ENCODE data around the gene POLE.

Gene POLE

GRCh38 chr12:132673288-132674179 lies 13.6 kb downstream of the POLE start:
- DNase-seq, result no peak

GRCh38 chr12:132672678-132673077 lies 14.5 kb downstream of the POLE start:
- no peak for DNase-seq

GRCh38 chr12:132672116-132672515 lies 15.0 kb downstream of the POLE start:
- no peak for DNase-seq

- DNase-seq, result no peak
These were observed 17.8 kb downstream of the POLE start for GRCh38 chr12:132669166-132669879.

GRCh38 chr12:132668191-132669088 lies 18.7 kb downstream of the POLE start:
- no peak for DNase-seq

- DNase-seq, result no peak
These were observed 21.3 kb downstream of the POLE start for GRCh38 chr12:132665794-132666193.

- no peak for DNase-seq
These were observed 22.0 kb downstream of the POLE start for GRCh38 chr12:132665149-132665491.

GRCh38 chr12:132664206-132665148 lies 22.7 kb downstream of the POLE start:
- DNase-seq, result no peak

GRCh38 chr12:132662901-132663755 lies 24.0 kb downstream of the POLE start:
- DNase-seq, result no peak

- no peak for DNase-seq
These were observed 25.2 kb downstream of the POLE start for GRCh38 chr12:132661972-132662371.

- DNase-seq, result no peak
These were observed 26.1 kb downstream of the POLE start for GRCh38 chr12:132660996-132661395.

GRCh38 chr12:132660052-132660451 lies 27.1 kb downstream of the POLE start:
- no peak for DNase-seq

- no peak for DNase-seq
These were observed 28.0 kb downstream of the POLE start for GRCh38 chr12:132659146-132659545.

GRCh38 chr12:132658149-132658894 lies 28.8 kb downstream of the POLE start:
- DNase-seq, result peak in 1 of 2 donors; percentile 92

GRCh38 chr12:132657004-132657727 lies 30.0 kb downstream of the POLE start:
- no peak for DNase-seq

GRCh38 chr12:132653567-132654290 lies 33.4 kb downstream of the POLE start:
- DNase-seq, result no peak

GRCh38 chr12:132651444-132652100 lies 35.6 kb downstream of the POLE start:
- no peak for DNase-seq

GRCh38 chr12:132649226-132649945 lies 37.8 kb downstream of the POLE start:
- DNase-seq, result no peak

All from bone marrow (tissue), 2 donors.